ENCODE results near the gene FBXW11.

GRCh38 chr5:171882118-171882517, 124.3 kb downstream of the FBXW11 start:
- TF ChIP-seq CTCF (conservative IDR thresholded peaks at IDR 0.05; ENCODE audit: low read depth, low read length): no peak
- no peak for TF ChIP-seq EZH2 (IDR thresholded peaks at IDR 0.05; ENCODE audit: borderline replicate concordance, low read depth, low read length, poor library complexity, severe bottlenecking)
